HepG2 (cell line): Measurements from ENCODE around the gene PLXNA3. TPM values are rescaled to one million over a fixed set of nuclear protein-coding genes. Genes with fewer than 3 reads are reported as not detected.

ENCODE experiments used
- ATAC-seq: fragments of 200-7000 bp; cut with Tn5 transposase; 3 replicates; pipeline ENCODE4 v1.9.1; 2020; ENCODE audit warnings: mild to moderate bottlenecking, moderate library complexity
- BruUV-seq: library from RNA; stranded (reverse); fragments of 400-500 nt; replicated peaks from 2 replicates; lab custom pipeline; 2021; lab: Mats Ljungman, UMichigan
- CTCF ChIA-PET: fragments of 300-600 bp; formaldehyde crosslinking; extraction: SDS; loops from one replicate; lab custom pipeline; 2021; ENCODE audit warnings: low total read pairs, inconsistent platforms, low intra/inter-chr PET ratio; lab: Yijun Ruan, JAX
- POLR2A ChIA-PET: fragments of 350-600 bp; sonication (Branson Sonifier 250); formaldehyde crosslinking; loops from one replicate; lab custom pipeline; 2020; ENCODE audit warnings: antibody characterized with exemption, inconsistent platforms; lab: Yijun Ruan, JAX
- DNase-seq: peaks from one replicate; pipeline ENCODE4 v3.0.0-alpha.2; 2015; ENCODE audit warnings: low spot score
- FAIRE-seq: peaks from 3 replicates; lab custom pipeline; 2011; peaks lifted over from hg19 to GRCh38; lab: Jason Lieb, UNC
- H2AFZ ChIP-seq: one replicate; pipeline ENCODE4 v1.6.1; 2011; ENCODE audit warnings: low read length, inconsistent platforms
- H3K27ac ChIP-seq: fragments of 300-600 bp; 3 replicates; pipeline ENCODE4 v1.8.0; 2011; ENCODE audit warnings: mixed run types, mild to moderate bottlenecking, mixed read lengths, low read length, inconsistent platforms; ENCODE audit not compliant: insufficient read depth; ENCODE audit errors: extremely low read length
- H3K27me3 ChIP-seq, 2 experiments: fragments of 200-600 bp in 1 of 2; 2 replicates in 1 of 2; 3 replicates in 1 of 2; pipeline versions ENCODE4 v1.6.0 to v1.8.0; 2011; ENCODE audit warnings: low read length in 2 of 2, mild to moderate bottlenecking in 2 of 2, moderate library complexity in 2 of 2, inconsistent platforms in 1 of 2; ENCODE audit not compliant: insufficient read depth in 2 of 2, control insufficient read depth in 1 of 2
- H3K36me3 ChIP-seq, 2 experiments: fragments of 200-600 bp in 1 of 2; replicated peaks in 1 of 2; 2 replicates in 1 of 2; 3 replicates in 1 of 2; pipeline versions ENCODE4 v1.5.1 to v1.8.0; 2011; ENCODE audit warnings: low read length in 2 of 2, inconsistent platforms in 1 of 2; ENCODE audit not compliant: insufficient read depth in 2 of 2, control insufficient read depth in 1 of 2
- H3K4me1 ChIP-seq: 2 replicates; pipeline ENCODE4 v1.5.1; 2012; ENCODE audit warnings: low read length, inconsistent platforms; ENCODE audit not compliant: insufficient read depth
- H3K4me2 ChIP-seq: 2 replicates; pipeline ENCODE4 v1.6.0; 2011; ENCODE audit warnings: low read depth, low read length, inconsistent platforms
- H3K4me3 ChIP-seq, 3 experiments: fragments of 200-600 bp in 1 of 3; sonication (generic), shearing (Covaris generic) in 1 of 3; replicated peaks in 1 of 3; 2 replicates each; pipeline ENCODE4 v1.5.1; 2011 to 2016; ENCODE audit warnings: low read length in 3 of 3, inconsistent platforms in 2 of 3, low read depth in 2 of 3, mild to moderate bottlenecking in 2 of 3, control low read depth in 1 of 3, mixed read lengths in 1 of 3; ENCODE audit not compliant: insufficient read depth in 1 of 3
- H3K79me2 ChIP-seq: one replicate; pipeline ENCODE4 v1.6.1; 2011; ENCODE audit warnings: low read length, inconsistent platforms; ENCODE audit not compliant: insufficient read depth
- H3K9ac ChIP-seq: 2 replicates; pipeline ENCODE4 v1.6.0; 2011; ENCODE audit warnings: mild to moderate bottlenecking, low read depth, low read length, inconsistent platforms; ENCODE audit not compliant: insufficient read depth
- H3K9me3 ChIP-seq: 2 replicates; pipeline ENCODE4 v1.5.1; 2012; ENCODE audit warnings: mild to moderate bottlenecking, low read length
- H4K20me1 ChIP-seq: 2 replicates; pipeline ENCODE4 v1.6.0; 2011; ENCODE audit warnings: inconsistent platforms, mild to moderate bottlenecking, low read length, moderate library complexity; ENCODE audit not compliant: insufficient read depth
- ARHGAP35 ChIP-seq: sonication (generic); formaldehyde crosslinking; IDR thresholded peaks from 2 replicates; pipeline ENCODE4 v1.9.0; 2022; ENCODE audit warnings: mild to moderate bottlenecking, inconsistent platforms, moderate library complexity, missing genetic modification reagents, borderline replicate concordance
- CEBPB ChIP-seq: IDR thresholded peaks from 2 replicates; pipeline ENCODE4 v1.6.1; 2011; ENCODE audit warnings: low read depth, low read length, improper control_type of control experiment, borderline replicate concordance
- DPF2 ChIP-seq: sonication (generic); formaldehyde crosslinking; IDR thresholded peaks from 2 replicates; pipeline ENCODE4 v1.4.0; 2020; ENCODE audit warnings: mild to moderate bottlenecking, low read depth, missing genetic modification reagents, borderline replicate concordance
- GMEB2 ChIP-seq: IDR thresholded peaks from 2 replicates; pipeline ENCODE4 v1.6.1; 2016; ENCODE audit warnings: missing biosample characterization, missing genetic modification reagents, low read depth
- HCFC1 ChIP-seq: fragments of 150-350 bp; IDR thresholded peaks from 2 replicates; pipeline ENCODE4 v1.6.1; 2014; ENCODE audit warnings: low read depth, low read length
- JARID2 ChIP-seq: sonication (generic); formaldehyde crosslinking; IDR thresholded peaks from 2 replicates; pipeline ENCODE4 v1.8.1; 2023; ENCODE audit warnings: missing genetic modification reagents, inconsistent platforms; ENCODE audit not compliant: insufficient replicate concordance
- KDM4B ChIP-seq: sonication (generic); formaldehyde crosslinking; IDR thresholded peaks from 2 replicates; pipeline ENCODE4 v1.4.0; 2020; ENCODE audit warnings: missing genetic modification reagents
- MED1 ChIP-seq: sonication (generic); formaldehyde crosslinking; IDR thresholded peaks from 2 replicates; pipeline ENCODE4 v1.4.0; 2020; ENCODE audit warnings: missing genetic modification reagents
- PAX8 ChIP-seq: sonication (generic); formaldehyde crosslinking; IDR thresholded peaks from 2 replicates; pipeline ENCODE4 v1.8.0; 2022; ENCODE audit warnings: mild to moderate bottlenecking, missing genetic modification reagents, borderline replicate concordance
- RFXAP ChIP-seq: sonication (generic); formaldehyde crosslinking; IDR thresholded peaks from 2 replicates; pipeline ENCODE4 v1.4.0; 2020; ENCODE audit warnings: missing genetic modification reagents, borderline replicate concordance
- USF2 ChIP-seq, 2 experiments: sonication (generic) in 1 of 2; formaldehyde crosslinking in 1 of 2; IDR thresholded peaks; 2 replicates each; pipeline versions ENCODE4 v1.5.1 to v1.6.1; 2011 to 2020; ENCODE audit warnings: borderline replicate concordance in 1 of 2, low read depth in 1 of 2, low read length in 1 of 2, mild to moderate bottlenecking in 1 of 2, missing genetic modification reagents in 1 of 2, moderate library complexity in 1 of 2
- ZNF276 ChIP-seq: sonication (generic); formaldehyde crosslinking; IDR thresholded peaks from 2 replicates; pipeline ENCODE4 v1.4.0; 2020; ENCODE audit warnings: mild to moderate bottlenecking, low read depth, missing genetic modification reagents
- ZNF33B ChIP-seq: sonication (generic); formaldehyde crosslinking; IDR thresholded peaks from 2 replicates; pipeline ENCODE4 v1.5.1; 2020; ENCODE audit warnings: mild to moderate bottlenecking, missing genetic modification reagents
- ZNF343 ChIP-seq: sonication (generic); formaldehyde crosslinking; IDR thresholded peaks from 2 replicates; pipeline ENCODE4 v1.4.0; 2020; ENCODE audit warnings: mild to moderate bottlenecking, missing genetic modification reagents
- ZNF510 ChIP-seq: sonication (generic); formaldehyde crosslinking; IDR thresholded peaks from 2 replicates; pipeline ENCODE4 v1.4.0; 2020; ENCODE audit warnings: low read depth, mild to moderate bottlenecking, missing genetic modification reagents
- WGBS: methylation state at CpG from one replicate; pipeline ENCODE4 v1.1.6; 2017; ENCODE audit warnings: low lambda C conversion rate; 5-methylcytosine and 5-hydroxymethylcytosine counted together
- in situ Hi-C: cut with HindIII; loops from 2 replicates; pipeline ENCODE4 v1.10.0; 2017; ENCODE audit warnings: low pct_unique_long_range_greater_than_20kb; ENCODE audit not compliant: extremely low pct_ligation_motif_present
- intact Hi-C: fragments of 100-400 bp; cut with micrococcal nuclease; formaldehyde crosslinking; loops from one replicate; pipeline ENCODE4 v1.10.0; 2022; ENCODE audit not compliant: unreplicated experiment
- polyA plus RNA-seq, 8 experiments: library from polyadenylated mRNA; depleted of rRNA in 3 of 8; stranded (reverse) in 7 of 8; unstranded in 1 of 8; fragments of >200 nt; fragmentation: Illumina TruSeq in 4 of 8; extraction: Trizol in 4 of 8; gene quantifications; 2 replicates each; pipeline versions ENCODE4 v1.2.1 to v1.2.3, GENCODE V29; 2011 to 2016; ENCODE audit warnings: low read depth in 4 of 8, missing spikeins in 1 of 8, mixed read lengths in 1 of 8; ENCODE audit not compliant: insufficient read depth in 1 of 8
- total RNA-seq, 5 experiments: library from RNA; depleted of rRNA; stranded (reverse); fragments of >200 nt; fragmentation: Illumina TruSeq; extraction: Trizol; gene quantifications; 2 replicates each; pipeline ENCODE4 v1.2.3, GENCODE V29; 2016; ENCODE audit warnings: low read depth in 1 of 5

The PLXNA3 gene
- total and polyA plus RNA-seq, 2 of the 13 experiments (the other 11 are each of a cell fraction or from before 2014, with no cell fraction given), result 5.8 to 20.6 TPM

GRCh38 chrX:154469880-154470279 lies 11.8 kb downstream of the PLXNA3 start:
- no peaks in the 10 kb centered on the region for H3K9me3 ChIP-seq
- peaks cover 12% of the 10 kb centered on the region; the same call in 1 of the 2 replicates for H3K4me1 ChIP-seq
- intact Hi-C loops, result no loop called here
- H3K4me2 ChIP-seq, result no peak overlapping the region
- POLR2A ChIA-PET, result interaction anchor here (1.0 kb wide), 1 partner anchor 9 kb away, joined by 4 read pairs; the partner anchor contains the start of gene LAGE3
- DNase-seq, result no peak
- peaks cover 5 to 6% of the 10 kb centered on the region in 2 experiments; a peak in 1 of 5 replicates for H3K36me3 ChIP-seq
- H3K27me3 ChIP-seq, result no peaks in the 10 kb centered on the region
- H3K9ac ChIP-seq, result no peak overlapping the region
- no peaks in the 10 kb centered on the region for H3K79me2 ChIP-seq
- TF ChIP-seq CEBPB (no peak), GMEB2 (CRISPR knock-in tag) (no peak), ZNF510 (CRISPR knock-in tag) (no peak), HCFC1 (no peak), DPF2 (CRISPR knock-in tag) (no peak), KDM4B (CRISPR knock-in tag) (no peak), PAX8 (CRISPR knock-in tag) (no peak), USF2 (IDR thresholded peaks at IDR 0.05; ENCODE audit: low read depth, low read length) (no peak), USF2 (CRISPR knock-in tag; IDR thresholded peaks at IDR 0.05; ENCODE audit: borderline replicate concordance) (no peak), ZNF33B (no peak), ZNF343 (CRISPR knock-in tag) (no peak), JARID2 (CRISPR knock-in tag) (no peak), ZNF276 (CRISPR knock-in tag) (no peak), MED1 (CRISPR knock-in tag) (no peak), RFXAP (CRISPR knock-in tag) (no peak), ARHGAP35 (CRISPR knock-in tag) (no peak)
- no peak overlapping the region for H3K4me3 ChIP-seq
- FAIRE-seq, result no peak
- H2AFZ ChIP-seq, result no peak overlapping the region
- BruUV-seq, result no TSS peak
- in situ Hi-C loops, result no loop called here
- H3K27ac ChIP-seq, result no peak overlapping the region
- WGBS, result no CpG with 5 or more reads among the region's 18 CpGs
- H4K20me1 ChIP-seq, result no peaks in the 10 kb centered on the region
- no peak for ATAC-seq
- CTCF ChIA-PET, result no interaction called here
